Adrenal gland (tissue), 5 donors: ENCODE measurements around the gene SMIM23.

Experiments
- POLR2A ChIP-seq, 2 donors: fragments of 450-650 bp; IDR thresholded peaks; one replicate each; pipeline ENCODE4 v1.6.1; 2017; ENCODE audit warnings: antibody characterized with exemption in 2 of 2, mild to moderate bottlenecking in 2 of 2, moderate library complexity in 1 of 2
- TF ChIP-seq, protein P1 (sequence below), 6 experiments: fragments of 450-650 bp in 4 of 6; fragments of 200-600 bp in 2 of 6; sonication (generic) in 1 of 6; IDR thresholded peaks; 1 replicate in 5 of 6; 2 replicates in 1 of 6; pipeline versions ENCODE4 v1.5.1 to v1.8.0; 2016 to 2021; ENCODE audit warnings: antibody characterized with exemption in 6 of 6, mild to moderate bottlenecking in 2 of 6, moderate library complexity in 1 of 6
- donor health status: DM: no; HTN: no; CAD: no.

DNA sequence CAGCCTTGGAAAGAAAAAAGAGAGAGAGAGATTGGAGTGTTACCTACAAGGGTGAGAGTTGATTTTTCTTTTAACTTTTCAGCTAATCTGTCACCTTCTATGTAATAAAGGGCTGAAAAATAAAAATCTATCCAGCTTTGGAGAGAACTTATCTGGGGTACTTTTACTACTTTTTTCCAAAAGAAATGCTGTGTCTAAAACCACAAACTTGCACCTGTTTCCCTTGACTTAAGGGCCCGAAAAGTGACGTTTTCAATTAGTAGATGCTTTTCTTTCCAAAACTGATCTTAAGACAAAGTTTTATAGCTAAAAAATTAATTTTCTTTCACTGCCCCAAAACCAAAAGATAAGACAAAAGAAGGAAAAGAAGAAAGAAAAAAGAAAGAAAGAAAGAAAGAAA, 48.8 kb downstream of the SMIM23 start:
- TF ChIP-seq, protein P1, sequence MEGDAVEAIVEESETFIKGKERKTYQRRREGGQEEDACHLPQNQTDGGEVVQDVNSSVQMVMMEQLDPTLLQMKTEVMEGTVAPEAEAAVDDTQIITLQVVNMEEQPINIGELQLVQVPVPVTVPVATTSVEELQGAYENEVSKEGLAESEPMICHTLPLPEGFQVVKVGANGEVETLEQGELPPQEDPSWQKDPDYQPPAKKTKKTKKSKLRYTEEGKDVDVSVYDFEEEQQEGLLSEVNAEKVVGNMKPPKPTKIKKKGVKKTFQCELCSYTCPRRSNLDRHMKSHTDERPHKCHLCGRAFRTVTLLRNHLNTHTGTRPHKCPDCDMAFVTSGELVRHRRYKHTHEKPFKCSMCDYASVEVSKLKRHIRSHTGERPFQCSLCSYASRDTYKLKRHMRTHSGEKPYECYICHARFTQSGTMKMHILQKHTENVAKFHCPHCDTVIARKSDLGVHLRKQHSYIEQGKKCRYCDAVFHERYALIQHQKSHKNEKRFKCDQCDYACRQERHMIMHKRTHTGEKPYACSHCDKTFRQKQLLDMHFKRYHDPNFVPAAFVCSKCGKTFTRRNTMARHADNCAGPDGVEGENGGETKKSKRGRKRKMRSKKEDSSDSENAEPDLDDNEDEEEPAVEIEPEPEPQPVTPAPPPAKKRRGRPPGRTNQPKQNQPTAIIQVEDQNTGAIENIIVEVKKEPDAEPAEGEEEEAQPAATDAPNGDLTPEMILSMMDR (IDR thresholded peaks at IDR 0.05), result no peak
- no peak for TF ChIP-seq POLR2A (IDR thresholded peaks at IDR 0.05)
